ACC112 (cell line): ENCODE measurements around the gene SCG2.
"Not testable (repeated sequence)": the region's sequence is repeated elsewhere in the genome, so short reads cannot be mapped to it uniquely, and the experiment has no call there.

Experiments
- H2AFZ ChIP-seq: fragments of 200-600 bp; sonication (generic); one replicate; pipeline ENCODE4 v1.6.0; 2017; ENCODE audit warnings: antibody characterized with exemption, low read length; ENCODE audit not compliant: unreplicated experiment
- H3K27ac ChIP-seq: fragments of 200-600 bp; sonication (generic); 2 replicates; pipeline ENCODE4 v1.5.1; 2014; ENCODE audit warnings: low read depth, mild to moderate bottlenecking, antibody characterized with exemption, low read length, moderate library complexity
- H3K27me3 ChIP-seq: fragments of 200-600 bp; sonication (generic); 2 replicates; pipeline ENCODE4 v1.6.1; 2014; ENCODE audit warnings: mild to moderate bottlenecking, antibody characterized with exemption, low read length, moderate library complexity, mixed read lengths; ENCODE audit not compliant: insufficient read depth
- H3K36me3 ChIP-seq: fragments of 200-600 bp; sonication (generic); 2 replicates; pipeline ENCODE4 v1.6.1; 2016; ENCODE audit warnings: mild to moderate bottlenecking, antibody characterized with exemption, low read length, moderate library complexity, mixed read lengths; ENCODE audit not compliant: insufficient read depth
- H3K4me1 ChIP-seq: fragments of 200-600 bp; sonication (generic); one replicate; pipeline ENCODE4 v1.6.1; 2016; ENCODE audit warnings: low read length, mixed read lengths; ENCODE audit not compliant: insufficient read depth, unreplicated experiment, control insufficient read depth
- H3K4me3 ChIP-seq: fragments of 200-600 bp; sonication (generic); 2 replicates; pipeline ENCODE4 v1.5.1; 2014; ENCODE audit warnings: mild to moderate bottlenecking, low read depth, low read length
- H3K79me2 ChIP-seq: fragments of 200-600 bp; sonication (generic); one replicate; pipeline ENCODE4 v1.6.0; 2016; ENCODE audit warnings: low read length; ENCODE audit not compliant: control insufficient read depth, unreplicated experiment, insufficient read depth

The SCG2 gene

GRCh38 chr2:223594831-223595230, 7.3 kb downstream of the SCG2 start:
- Histone ChIP-seq H3K4me1 (peaks cover 50% of the 10 kb centered on the region), H3K79me2 (no peaks in the 10 kb centered on the region), H3K4me3 (no peak overlapping the region), H3K27me3 (no peaks in the 10 kb centered on the region), H2AFZ (no peak overlapping the region), H3K36me3 (no peaks in the 10 kb centered on the region), H3K27ac (no peak overlapping the region)

- Histone ChIP-seq H3K27ac (no peak overlapping the region), H3K36me3 (no peaks in the 10 kb centered on the region), H3K4me3 (no peak overlapping the region), H3K4me1 (peaks cover 45% of the 10 kb centered on the region), H3K27me3 (no peaks in the 10 kb centered on the region), H2AFZ (no peak overlapping the region), H3K79me2 (no peaks in the 10 kb centered on the region)
Observed at GRCh38 chr2:223594259-223594658, 7.9 kb downstream of the SCG2 start.

DNA sequence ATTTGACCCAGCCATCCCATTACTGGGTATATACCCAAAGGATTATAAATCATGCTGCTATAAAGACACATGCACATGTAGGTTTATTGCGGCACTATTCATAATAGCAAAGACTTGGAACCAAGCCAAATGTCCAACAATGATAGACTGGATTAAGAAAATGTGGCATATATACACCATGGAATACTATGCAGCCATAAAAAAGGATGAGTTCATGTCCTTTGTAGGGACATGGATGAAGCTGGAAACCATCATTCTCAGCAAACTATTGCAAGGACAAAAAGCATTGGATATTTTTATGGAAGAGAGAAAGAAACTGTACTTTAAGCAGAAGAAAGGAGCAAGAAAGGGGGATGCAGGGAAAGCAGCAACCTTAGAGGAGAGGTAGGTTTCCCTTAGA, 9.5 kb downstream of the SCG2 start:
- not testable (repeated sequence) for H3K79me2 ChIP-seq, H3K27ac ChIP-seq, H2AFZ ChIP-seq, H3K27me3 ChIP-seq, H3K4me3 ChIP-seq, H3K36me3 ChIP-seq
- H3K4me1 ChIP-seq, result peaks cover 33% of the 10 kb centered on the region

- H3K27me3 ChIP-seq, result no peaks in the 10 kb centered on the region
- 0 out of 2 replicates have a peak overlapping the region, but pooled peaks have one; percentile 18 for H3K27ac ChIP-seq
- H3K4me3 ChIP-seq, result 0 out of 2 replicates have a peak overlapping the region, but pooled peaks have one; percentile 36
- no peaks in the 10 kb centered on the region for H3K79me2 ChIP-seq
- peaks cover 23% of the 10 kb centered on the region for H3K4me1 ChIP-seq
- no peaks in the 10 kb centered on the region for H3K36me3 ChIP-seq
- H2AFZ ChIP-seq, result no peak overlapping the region
Observed at GRCh38 chr2:223591596-223591995, 10.6 kb downstream of the SCG2 start.

- Histone ChIP-seq H2AFZ (no peak overlapping the region), H3K36me3 (no peaks in the 10 kb centered on the region), H3K79me2 (no peaks in the 10 kb centered on the region), H3K27me3 (no peaks in the 10 kb centered on the region), H3K27ac (0 out of 2 replicates have a peak overlapping the region, but pooled peaks have one; percentile 18), H3K4me1 (peaks cover 26% of the 10 kb centered on the region), H3K4me3 (0 out of 2 replicates have a peak overlapping the region, but pooled peaks have one; percentile 36)
Observed at GRCh38 chr2:223590964-223591363, 11.2 kb downstream of the SCG2 start.

- Histone ChIP-seq H3K4me1 (peaks cover 32% of the 10 kb centered on the region), H3K27ac (no peak overlapping the region), H3K36me3 (no peaks in the 10 kb centered on the region), H3K27me3 (no peaks in the 10 kb centered on the region), H3K4me3 (no peak overlapping the region), H2AFZ (no peak overlapping the region), H3K79me2 (no peaks in the 10 kb centered on the region)
Observed at GRCh38 chr2:223589901-223590300, 12.3 kb downstream of the SCG2 start.

- no peaks in the 10 kb centered on the region for H3K79me2 ChIP-seq
- H3K4me3 ChIP-seq, result no peak overlapping the region
- peaks cover 32% of the 10 kb centered on the region for H3K4me1 ChIP-seq
- no peak overlapping the region for H3K27ac ChIP-seq
- H3K27me3 ChIP-seq, result no peaks in the 10 kb centered on the region
- no peak overlapping the region for H2AFZ ChIP-seq
- H3K36me3 ChIP-seq, result no peaks in the 10 kb centered on the region
Observed at GRCh38 chr2:223588251-223588650, 13.9 kb downstream of the SCG2 start.

DNA sequence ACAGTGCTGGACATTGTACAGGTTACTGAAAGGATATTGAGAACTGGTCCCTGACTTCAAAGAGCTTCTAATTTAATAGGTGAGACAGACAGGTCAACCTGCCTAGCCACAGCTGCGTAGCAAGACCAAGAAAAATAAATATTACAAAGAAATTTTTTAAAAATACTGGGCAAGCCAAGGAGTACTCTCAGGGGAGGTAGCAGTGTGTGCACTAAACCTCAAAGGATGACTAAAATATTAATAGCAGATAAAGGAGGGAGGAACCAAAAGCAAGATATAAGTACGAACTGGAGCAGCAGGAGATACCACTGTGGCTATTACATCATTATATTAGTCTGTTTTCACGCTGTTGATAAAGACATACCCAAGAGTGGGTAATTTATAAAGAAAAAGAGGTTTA, 14.9 kb downstream of the SCG2 start:
- no peak overlapping the region for H3K4me3 ChIP-seq
- H2AFZ ChIP-seq, result no peak overlapping the region
- peaks cover 32% of the 10 kb centered on the region for H3K4me1 ChIP-seq
- H3K79me2 ChIP-seq, result no peaks in the 10 kb centered on the region
- H3K36me3 ChIP-seq, result no peaks in the 10 kb centered on the region
- no peaks in the 10 kb centered on the region for H3K27me3 ChIP-seq
- H3K27ac ChIP-seq, result no peak overlapping the region

DNA sequence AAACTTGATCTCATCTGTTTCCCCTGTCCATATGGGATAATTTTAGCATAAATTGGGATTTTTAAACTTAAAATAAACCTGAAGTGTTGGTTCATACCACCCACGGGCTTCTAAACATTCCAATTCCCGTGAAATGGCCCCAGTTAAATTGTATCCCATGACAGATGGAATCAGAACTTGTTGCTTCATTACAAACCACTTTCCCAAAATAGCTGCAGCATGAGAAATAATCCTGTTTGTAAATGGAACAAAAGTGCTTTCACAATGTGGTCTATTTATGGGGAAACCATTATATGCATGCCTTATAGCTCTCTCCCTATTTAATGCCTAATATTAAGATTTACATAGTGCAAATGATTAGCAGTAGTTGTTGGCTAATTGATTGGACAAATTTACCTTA, 15.9 kb downstream of the SCG2 start:
- no peak overlapping the region for H2AFZ ChIP-seq
- H3K36me3 ChIP-seq, result no peaks in the 10 kb centered on the region
- peaks cover 30% of the 10 kb centered on the region for H3K4me1 ChIP-seq
- no peak overlapping the region; the same call in 1 of the 2 replicates for H3K4me3 ChIP-seq
- peak overlapping the region; percentile 75 for H3K27ac ChIP-seq
- no peaks in the 10 kb centered on the region for H3K27me3 ChIP-seq
- no peaks in the 10 kb centered on the region for H3K79me2 ChIP-seq

DNA sequence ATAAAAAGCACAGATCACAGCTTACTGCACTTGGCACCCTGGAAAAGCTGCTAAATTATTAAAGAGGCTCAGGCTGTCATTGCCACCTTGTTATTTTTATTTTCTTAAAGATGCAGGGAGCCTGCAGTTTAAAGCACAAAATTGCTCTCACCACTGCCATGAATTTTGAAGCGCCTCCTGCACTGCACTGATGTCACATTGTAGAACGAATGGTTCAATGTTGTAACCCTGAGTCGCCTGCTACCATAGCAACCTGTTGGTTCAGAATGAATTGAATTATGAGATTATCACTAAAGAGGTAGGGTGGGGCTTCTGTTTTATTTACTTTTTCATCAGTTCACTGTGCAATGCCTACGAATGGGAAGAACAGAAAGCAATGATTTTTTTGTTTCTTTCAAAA, 16.5 kb downstream of the SCG2 start:
- Histone ChIP-seq H3K4me3 (no peak overlapping the region), H2AFZ (no peak overlapping the region), H3K27ac (peak overlapping the region; percentile 75), H3K36me3 (no peaks in the 10 kb centered on the region), H3K4me1 (peaks cover 29% of the 10 kb centered on the region), H3K79me2 (no peaks in the 10 kb centered on the region), H3K27me3 (no peaks in the 10 kb centered on the region)

DNA sequence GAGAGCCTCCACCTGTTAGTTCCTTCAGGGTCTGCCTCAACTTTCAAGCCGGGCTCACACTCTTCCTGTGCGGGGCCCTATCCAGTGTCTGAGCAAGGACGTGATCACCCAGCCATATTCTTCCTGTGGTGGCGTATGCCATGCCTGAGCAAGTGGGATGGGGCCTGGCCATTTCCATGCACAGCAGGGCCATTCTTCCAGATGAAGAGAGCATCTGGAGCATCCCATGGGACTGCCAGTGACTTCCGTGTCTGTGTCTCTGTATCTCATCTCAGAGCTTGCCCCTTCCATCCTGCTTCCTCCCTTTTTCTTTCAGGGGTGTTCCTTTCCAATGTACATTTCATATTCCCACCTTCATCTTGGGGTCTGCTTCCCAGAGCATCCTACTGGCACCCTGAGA, 20.2 kb downstream of the SCG2 start:
- no peaks in the 10 kb centered on the region for H3K27me3 ChIP-seq
- no peaks in the 10 kb centered on the region for H3K79me2 ChIP-seq
- H3K27ac ChIP-seq, result no peak overlapping the region
- H3K36me3 ChIP-seq, result no peaks in the 10 kb centered on the region
- H3K4me3 ChIP-seq, result no peak overlapping the region
- H2AFZ ChIP-seq, result no peak overlapping the region
- H3K4me1 ChIP-seq, result peaks cover 42% of the 10 kb centered on the region
